Neutrophil (primary cell): Measurements from ENCODE around the gene CNTNAP5.
"Not testable (repeated sequence)": the region's sequence is repeated elsewhere in the genome, so short reads cannot be mapped to it uniquely, and the experiment has no call there.

Experiments
- H3K27ac ChIP-seq: fragments of 200-600 bp; sonication (generic); 2 replicates; pipeline ENCODE4 v1.5.1; 2016; ENCODE audit warnings: mild to moderate bottlenecking, moderate library complexity
- H3K27me3 ChIP-seq: fragments of 200-600 bp; sonication (generic); 2 replicates; pipeline ENCODE4 v1.6.0; 2016; ENCODE audit warnings: mild to moderate bottlenecking
- H3K36me3 ChIP-seq: fragments of 200-600 bp; sonication (generic); 2 replicates; pipeline ENCODE4 v1.5.1; 2017
- H3K4me1 ChIP-seq, 2 experiments: fragments of 200-600 bp in 1 of 2; sonication (generic) in 1 of 2; 1 replicate in 1 of 2; 2 replicates in 1 of 2; pipeline versions ENCODE4 v1.5.1 to v1.6.1; 2013 to 2016; ENCODE audit warnings: low read depth in 1 of 2, low read length in 1 of 2, mild to moderate bottlenecking in 1 of 2, moderate library complexity in 1 of 2; ENCODE audit not compliant: control insufficient read depth in 1 of 2, insufficient read depth in 1 of 2
- H3K4me3 ChIP-seq, 2 experiments: fragments of 200-600 bp in 1 of 2; sonication (generic) in 1 of 2; 1 replicate in 1 of 2; 2 replicates in 1 of 2; pipeline ENCODE4 v1.5.1; 2013 to 2016; ENCODE audit warnings: low read depth in 1 of 2, low read length in 1 of 2, mild to moderate bottlenecking in 1 of 2, moderate library complexity in 1 of 2
- H3K9me3 ChIP-seq: fragments of 200-600 bp; sonication (generic); 2 replicates; pipeline ENCODE4 v1.5.1; 2016
- CTCF ChIP-seq: fragments of 200-600 bp; sonication (generic); IDR thresholded peaks from 2 replicates; pipeline ENCODE4 v1.5.1; 2016; ENCODE audit warnings: antibody characterized with exemption

CNTNAP5 gene

DNA sequence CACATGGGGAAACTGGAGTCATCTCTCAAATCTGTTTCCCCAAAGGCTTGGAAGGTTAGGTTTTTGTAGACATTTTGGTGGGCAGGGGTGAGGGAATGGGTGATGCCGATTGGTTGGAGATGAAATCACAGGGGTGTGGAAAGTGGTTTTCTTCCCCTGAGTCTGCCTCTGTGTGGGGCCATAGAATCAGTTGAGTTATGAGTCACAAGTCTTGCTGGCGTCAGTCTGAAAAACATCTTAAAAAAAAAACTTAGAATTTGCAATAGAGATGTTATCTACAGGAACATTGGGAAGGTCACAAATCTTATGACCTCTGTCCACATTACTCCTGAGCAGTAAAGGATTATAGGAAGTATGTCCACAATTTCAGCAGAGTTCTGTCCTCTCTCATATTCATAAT, 314.6 kb downstream of the CNTNAP5 start:
- TF ChIP-seq CTCF = no peak
- H3K27ac ChIP-seq = no peak overlapping the region

DNA sequence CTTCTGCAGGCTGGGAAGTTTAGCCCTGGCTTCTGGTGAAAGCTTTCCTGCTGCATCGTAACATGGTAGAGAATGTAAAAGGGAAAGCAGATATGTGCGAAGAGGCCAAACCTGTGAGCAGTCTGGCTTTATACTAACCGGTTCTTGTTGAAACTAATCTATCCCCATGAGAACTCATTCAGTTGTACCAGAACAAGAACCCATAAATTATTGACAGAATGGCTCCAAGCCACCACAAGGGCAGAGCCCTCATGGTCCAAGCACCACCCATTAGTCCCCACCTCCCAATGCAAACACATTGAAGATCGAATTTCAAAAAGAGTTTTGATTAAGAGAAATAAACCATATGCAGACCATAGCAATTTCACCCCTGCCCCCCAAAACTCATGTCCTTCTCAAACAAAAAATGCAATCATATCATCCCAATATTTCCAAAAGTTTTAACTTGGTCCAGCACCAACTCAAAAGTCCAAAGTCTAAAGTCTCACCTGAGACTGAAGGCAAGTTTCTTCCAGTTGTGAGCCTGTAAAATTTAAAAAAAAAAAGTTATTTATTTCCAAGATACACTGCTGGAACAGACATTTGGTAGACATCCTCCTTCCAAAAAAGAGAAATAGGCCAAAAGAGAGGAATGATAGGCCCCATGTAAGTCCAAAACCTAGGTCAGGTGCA, 318.9 kb downstream of the CNTNAP5 start:
- no peaks in the 10 kb centered on the region for H3K9me3 ChIP-seq
- no peak overlapping the region for H3K4me3 ChIP-seq
- H3K27me3 ChIP-seq = no peaks in the 10 kb centered on the region
- H3K27ac ChIP-seq = no peak overlapping the region
- TF ChIP-seq CTCF = no peak
- H3K4me1 ChIP-seq = no peaks in the 10 kb centered on the region
- no peaks in the 10 kb centered on the region for H3K36me3 ChIP-seq

More for the DNA sequence above, 314.6 kb downstream of the CNTNAP5 start:
- Histone ChIP-seq H3K4me3 (no peak overlapping the region), H3K4me1 (no peaks in the 10 kb centered on the region), H3K36me3 (no peaks in the 10 kb centered on the region), H3K27me3 (no peaks in the 10 kb centered on the region), H3K9me3 (no peaks in the 10 kb centered on the region)

DNA sequence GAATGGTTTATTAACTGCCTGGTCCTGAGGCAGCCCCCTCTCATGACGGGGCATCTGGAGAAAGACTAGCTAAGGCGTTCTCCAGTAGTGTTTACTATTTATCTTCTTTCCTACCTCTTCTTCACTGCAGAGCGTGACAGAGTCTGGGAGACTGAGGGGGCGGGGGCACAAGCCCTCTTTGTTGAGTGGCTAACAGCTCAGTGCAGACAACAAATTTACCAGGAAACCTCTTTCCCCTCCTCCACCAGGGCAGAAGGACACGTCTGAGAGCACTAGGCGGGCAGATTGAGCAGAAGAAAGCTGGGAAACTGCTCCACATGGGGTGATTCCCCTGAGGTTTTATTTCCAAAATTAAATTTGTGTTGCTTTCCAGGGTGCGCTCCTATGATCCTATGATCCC, 322.1 kb downstream of the CNTNAP5 start:
- H3K27me3 ChIP-seq = no peaks in the 10 kb centered on the region
- no peak overlapping the region for H3K4me3 ChIP-seq
- H3K9me3 ChIP-seq = no peaks in the 10 kb centered on the region
- H3K4me1 ChIP-seq = no peaks in the 10 kb centered on the region
- no peaks in the 10 kb centered on the region for H3K36me3 ChIP-seq
- no peak for TF ChIP-seq CTCF
- no peak overlapping the region for H3K27ac ChIP-seq

DNA sequence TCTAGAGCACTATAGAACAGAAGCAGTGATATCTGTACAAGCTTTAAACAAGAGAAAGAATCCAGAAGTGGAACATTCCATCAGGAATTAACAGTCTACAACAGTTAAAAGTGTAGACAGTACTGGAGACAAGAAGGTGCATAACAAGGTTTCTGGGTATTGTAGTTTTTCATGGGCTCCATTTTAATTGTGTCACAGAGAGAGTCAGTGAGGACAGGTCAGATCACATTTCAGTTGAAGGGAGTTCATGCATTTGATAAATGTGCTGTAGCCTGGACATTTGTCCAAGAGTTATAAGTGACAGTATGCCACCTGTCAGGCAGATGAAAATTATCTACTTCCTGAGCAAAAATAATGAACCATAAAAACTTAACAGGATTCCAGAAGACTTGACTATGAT, 328.6 kb downstream of the CNTNAP5 start:
- no peak overlapping the region for H3K27ac ChIP-seq
- H3K4me1 ChIP-seq = no peaks in the 10 kb centered on the region
- no peaks in the 10 kb centered on the region for H3K27me3 ChIP-seq
- no peak overlapping the region for H3K4me3 ChIP-seq
- TF ChIP-seq CTCF = no peak
- H3K9me3 ChIP-seq = no peaks in the 10 kb centered on the region
- no peaks in the 10 kb centered on the region for H3K36me3 ChIP-seq

GRCh38 chr2:124354466-124354865, 329.4 kb downstream of the CNTNAP5 start:
- no peaks in the 10 kb centered on the region for H3K4me1 ChIP-seq
- no peaks in the 10 kb centered on the region for H3K36me3 ChIP-seq
- no peak for TF ChIP-seq CTCF
- H3K27ac ChIP-seq = no peak overlapping the region
- H3K9me3 ChIP-seq = no peaks in the 10 kb centered on the region
- H3K27me3 ChIP-seq = no peaks in the 10 kb centered on the region
- no peak overlapping the region for H3K4me3 ChIP-seq

DNA sequence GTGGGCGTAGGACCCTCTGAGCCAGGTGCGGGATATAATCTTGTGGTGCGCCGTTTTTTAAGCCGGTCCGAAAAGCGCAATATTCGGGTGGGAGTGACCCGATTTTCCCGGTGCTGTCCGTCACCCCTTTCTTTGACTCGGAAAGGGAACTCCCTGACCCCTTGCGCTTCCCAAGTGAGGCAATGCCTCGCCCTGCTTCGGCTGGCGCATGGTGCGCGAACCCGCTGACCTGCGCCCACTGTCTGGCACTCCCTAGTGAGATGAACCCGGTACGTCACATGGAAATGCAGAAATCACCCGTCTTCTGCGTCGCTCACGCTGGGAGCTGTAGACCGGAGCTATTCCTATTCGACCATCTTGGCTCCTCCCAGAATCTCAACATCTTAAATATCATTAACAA, 336.9 kb downstream of the CNTNAP5 start:
- H3K9me3 ChIP-seq, H3K36me3 ChIP-seq, H3K4me3 ChIP-seq, H3K4me1 ChIP-seq, H3K27ac ChIP-seq, H3K27me3 ChIP-seq: not testable (repeated sequence)
